ENCODE results near the gene HAAO. TPM values are rescaled to one million over a fixed set of nuclear protein-coding genes. Genes with fewer than 3 reads are reported as not detected.

Gene HAAO
- total and polyA plus RNA-seq, 2 of the 13 experiments (the other 11 are each of a cell fraction or from before 2014, with no cell fraction given), result 36.1 to 42.7 TPM

GRCh38 chr2:42775810-42776209 is 16.6 kb downstream of the HAAO start (continued):
- no peak for TF ChIP-seq ZBTB3 (CRISPR knock-in tag; IDR thresholded peaks at IDR 0.05; ENCODE audit: borderline replicate concordance, low read depth)
- no peak for TF ChIP-seq ZNF44 (CRISPR knock-in tag; IDR thresholded peaks at IDR 0.05)

- Histone ChIP-seq H3K4me3 (replicated peaks in 1 of 3; ENCODE audit: insufficient read depth in 1 of 3, low read depth in 2 of 3, low read length in 3 of 3) (no peak overlapping the region), H3K79me2 (ENCODE audit: insufficient read depth, low read length) (no peaks in the 10 kb centered on the region), H3K9me3 (ENCODE audit: low read length) (peaks cover 14% of the 10 kb centered on the region), H3K27ac (ENCODE audit: extremely low read length, insufficient read depth, low read length) (no peak overlapping the region), H3K9ac (ENCODE audit: insufficient read depth, low read depth, low read length) (no peak overlapping the region), H3K4me1 (ENCODE audit: insufficient read depth, low read length) (peaks cover 6% of the 10 kb centered on the region; the same call in 1 of the 2 replicates), H4K20me1 (ENCODE audit: insufficient read depth, low read length) (no peaks in the 10 kb centered on the region), H3K36me3 (replicated peaks in 1 of 2; ENCODE audit: control insufficient read depth in 1 of 2, insufficient read depth in 2 of 2, low read length in 2 of 2) (peaks cover 1 to 9% of the 10 kb centered on the region in 2 experiments; a peak in 3 of 5 replicates), H3K4me2 (ENCODE audit: low read depth, low read length) (no peak overlapping the region), H3K27me3 (ENCODE audit: control insufficient read depth in 1 of 2, insufficient read depth in 2 of 2, low read length in 2 of 2) (no peaks in the 10 kb centered on the region), H2AFZ (ENCODE audit: low read length) (no peak overlapping the region)
- FAIRE-seq (no peak), DNase-seq (ENCODE audit: low spot score) (no peak), ATAC-seq (no peak)
- BruUV-seq (replicated peaks), result no TSS peak
- in situ Hi-C loops (cut with HindIII; ENCODE audit: extremely low pct_ligation_motif_present, low pct_unique_long_range_greater_than_20kb) (no loop called here), intact Hi-C loops (cut with micrococcal nuclease; ENCODE audit: unreplicated experiment) (no loop called here)
- WGBS (ENCODE audit: low lambda C conversion rate), result over 99% methylated on average over 2 of the region's 2 CpGs
- ChIA-PET POLR2A (interaction anchor here (0.9 to 2.5 kb wide), 4 partner anchors 18 to 137 kb away, joined by 3 to 20 read pairs (median 4); partner anchors contain the start of gene HAAO), CTCF (ENCODE audit: low intra/inter-chr PET ratio, low total read pairs) (no interaction called here)
- TF ChIP-seq DMTF1 (CRISPR knock-in tag; IDR thresholded peaks at IDR 0.05) (no peak), NCOA1 (CRISPR knock-in tag; IDR thresholded peaks at IDR 0.05) (no peak), ZNF33B (CRISPR knock-in tag; IDR thresholded peaks at IDR 0.05) (no peak), KDM2A (CRISPR knock-in tag; IDR thresholded peaks at IDR 0.05; ENCODE audit: borderline replicate concordance, low read depth) (no peak), ZNF766 (CRISPR knock-in tag; IDR thresholded peaks at IDR 0.05; ENCODE audit: borderline replicate concordance) (no peak), ZNF253 (CRISPR knock-in tag; IDR thresholded peaks at IDR 0.05; ENCODE audit: borderline replicate concordance) (no peak), ZNF382 (CRISPR knock-in tag; IDR thresholded peaks at IDR 0.05; ENCODE audit: borderline replicate concordance) (no peak), ZNF713 (CRISPR knock-in tag; IDR thresholded peaks at IDR 0.05) (no peak), ZKSCAN5 (CRISPR knock-in tag; IDR thresholded peaks at IDR 0.05) (no peak), ZNF768 (CRISPR knock-in tag; IDR thresholded peaks at IDR 0.05) (no peak), CAMTA2 (CRISPR knock-in tag; IDR thresholded peaks at IDR 0.05; ENCODE audit: borderline replicate concordance) (no peak), ZMYM2 (CRISPR knock-in tag; IDR thresholded peaks at IDR 0.05) (no peak), NPAS2 (CRISPR knock-in tag; IDR thresholded peaks at IDR 0.05; ENCODE audit: borderline replicate concordance) (no peak)
- TF ChIP-seq, protein P1, sequence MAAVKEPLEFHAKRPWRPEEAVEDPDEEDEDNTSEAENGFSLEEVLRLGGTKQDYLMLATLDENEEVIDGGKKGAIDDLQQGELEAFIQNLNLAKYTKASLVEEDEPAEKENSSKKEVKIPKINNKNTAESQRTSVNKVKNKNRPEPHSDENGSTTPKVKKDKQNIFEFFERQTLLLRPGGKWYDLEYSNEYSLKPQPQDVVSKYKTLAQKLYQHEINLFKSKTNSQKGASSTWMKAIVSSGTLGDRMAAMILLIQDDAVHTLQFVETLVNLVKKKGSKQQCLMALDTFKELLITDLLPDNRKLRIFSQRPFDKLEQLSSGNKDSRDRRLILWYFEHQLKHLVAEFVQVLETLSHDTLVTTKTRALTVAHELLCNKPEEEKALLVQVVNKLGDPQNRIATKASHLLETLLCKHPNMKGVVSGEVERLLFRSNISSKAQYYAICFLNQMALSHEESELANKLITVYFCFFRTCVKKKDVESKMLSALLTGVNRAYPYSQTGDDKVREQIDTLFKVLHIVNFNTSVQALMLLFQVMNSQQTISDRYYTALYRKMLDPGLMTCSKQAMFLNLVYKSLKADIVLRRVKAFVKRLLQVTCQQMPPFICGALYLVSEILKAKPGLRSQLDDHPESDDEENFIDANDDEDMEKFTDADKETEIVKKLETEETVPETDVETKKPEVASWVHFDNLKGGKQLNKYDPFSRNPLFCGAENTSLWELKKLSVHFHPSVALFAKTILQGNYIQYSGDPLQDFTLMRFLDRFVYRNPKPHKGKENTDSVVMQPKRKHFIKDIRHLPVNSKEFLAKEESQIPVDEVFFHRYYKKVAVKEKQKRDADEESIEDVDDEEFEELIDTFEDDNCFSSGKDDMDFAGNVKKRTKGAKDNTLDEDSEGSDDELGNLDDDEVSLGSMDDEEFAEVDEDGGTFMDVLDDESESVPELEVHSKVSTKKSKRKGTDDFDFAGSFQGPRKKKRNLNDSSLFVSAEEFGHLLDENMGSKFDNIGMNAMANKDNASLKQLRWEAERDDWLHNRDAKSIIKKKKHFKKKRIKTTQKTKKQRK (IDR thresholded peaks at IDR 0.05; ENCODE audit: low read length), result no peak
- TF ChIP-seq, protein P2, sequence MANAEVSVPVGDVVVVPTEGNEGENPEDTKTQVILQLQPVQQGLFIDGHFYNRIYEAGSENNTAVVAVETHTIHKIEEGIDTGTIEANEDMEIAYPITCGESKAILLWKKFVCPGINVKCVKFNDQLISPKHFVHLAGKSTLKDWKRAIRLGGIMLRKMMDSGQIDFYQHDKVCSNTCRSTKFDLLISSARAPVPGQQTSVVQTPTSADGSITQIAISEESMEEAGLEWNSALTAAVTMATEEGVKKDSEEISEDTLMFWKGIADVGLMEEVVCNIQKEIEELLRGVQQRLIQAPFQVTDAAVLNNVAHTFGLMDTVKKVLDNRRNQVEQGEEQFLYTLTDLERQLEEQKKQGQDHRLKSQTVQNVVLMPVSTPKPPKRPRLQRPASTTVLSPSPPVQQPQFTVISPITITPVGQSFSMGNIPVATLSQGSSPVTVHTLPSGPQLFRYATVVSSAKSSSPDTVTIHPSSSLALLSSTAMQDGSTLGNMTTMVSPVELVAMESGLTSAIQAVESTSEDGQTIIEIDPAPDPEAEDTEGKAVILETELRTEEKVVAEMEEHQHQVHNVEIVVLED (CRISPR knock-in tag; IDR thresholded peaks at IDR 0.05; ENCODE audit: borderline replicate concordance), result no peak
These were observed 17.2 kb downstream of the HAAO start for GRCh38 chr2:42775186-42775585.
